HG02759 (cell line): ENCODE measurements around the gene DGKG.

Experiments used
- ATAC-seq: cut with Tn5 transposase; IDR thresholded peaks from one replicate; pipeline ENCODE4 v1.9.1; 2021; ENCODE audit warnings: mild to moderate bottlenecking, moderate library complexity; ENCODE audit not compliant: unreplicated experiment

The DGKG gene

DNA sequence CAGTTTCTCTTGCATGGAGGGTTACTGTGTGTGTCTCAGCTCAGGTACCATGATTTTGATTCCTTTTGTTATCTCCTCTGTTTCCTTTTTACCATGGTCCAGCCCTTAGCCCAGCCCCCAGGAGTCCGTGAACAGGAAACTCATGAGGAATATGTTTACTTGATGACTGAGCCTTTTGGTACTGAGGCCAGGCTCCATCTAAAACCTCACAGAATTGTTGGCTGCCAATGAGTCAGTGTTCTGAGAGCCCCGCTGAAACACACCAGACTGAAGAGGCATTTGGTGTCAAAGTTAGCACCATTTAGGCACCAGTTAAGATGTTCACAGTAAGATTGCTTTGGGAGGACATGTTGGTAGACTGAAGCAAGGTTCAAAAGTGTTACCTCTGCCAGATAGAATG, 80.9 kb downstream of the DGKG start:
- no peak for ATAC-seq

GRCh38 chr3:186280737-186281136, 81.3 kb downstream of the DGKG start:
- no peak for ATAC-seq

DNA sequence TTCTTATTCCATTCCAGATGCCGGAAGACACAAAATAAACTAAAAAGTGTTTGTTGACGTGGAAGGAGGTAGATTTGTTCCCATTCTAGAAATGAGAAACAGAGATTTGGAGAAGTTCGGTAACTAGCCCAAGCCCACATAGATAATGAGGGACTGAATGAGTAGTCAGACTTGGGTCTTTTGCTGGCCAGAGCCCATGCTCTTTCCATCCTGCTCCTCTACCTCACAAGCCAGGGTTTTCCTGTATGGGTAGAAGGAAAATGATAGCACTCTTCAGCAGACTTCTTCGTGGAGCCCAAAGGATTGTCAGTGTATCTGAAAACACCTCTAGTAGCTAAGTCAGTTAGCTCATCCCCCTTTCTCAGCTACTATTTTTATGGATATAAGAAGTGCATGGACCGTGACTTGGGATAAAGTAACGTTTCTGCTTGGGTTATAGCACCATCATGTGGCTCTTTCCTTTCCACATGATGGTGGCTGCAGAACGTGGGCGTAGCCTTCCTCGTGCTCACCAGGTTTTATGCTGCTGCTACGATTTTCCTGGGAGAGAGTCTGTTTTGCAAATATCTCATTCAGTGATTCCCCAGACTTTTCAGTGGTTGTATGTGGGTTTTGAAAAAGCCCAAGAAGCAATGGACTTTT, 84.6 kb downstream of the DGKG start:
- ATAC-seq, result no peak

DNA sequence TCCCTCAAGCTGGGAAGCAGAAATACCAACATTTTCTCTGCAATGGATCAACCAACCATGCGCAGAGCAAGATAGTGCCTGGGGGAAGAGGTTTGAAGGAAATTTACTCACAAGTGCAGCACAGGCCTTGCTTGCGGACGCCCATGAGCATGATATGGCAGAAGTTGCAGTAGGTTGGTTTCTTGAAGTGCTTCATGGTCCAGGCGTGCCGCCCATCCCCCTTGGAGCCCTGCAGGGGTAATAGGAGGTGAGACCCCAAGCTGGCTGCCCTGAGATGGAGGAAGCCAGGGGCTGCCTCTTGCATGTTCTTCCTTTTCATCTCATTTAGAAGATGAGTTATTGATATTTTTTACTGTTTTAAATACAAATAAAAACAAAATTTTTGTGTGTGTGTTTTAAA, 86.6 kb downstream of the DGKG start:
- ATAC-seq, result no peak

GRCh38 chr3:186273586-186273985, 88.4 kb downstream of the DGKG start:
- no peak for ATAC-seq

GRCh38 chr3:186270701-186271100, 91.3 kb downstream of the DGKG start:
- ATAC-seq, result no peak

- ATAC-seq, result no peak
Observed at GRCh38 chr3:186268616-186269448, 93.2 kb downstream of the DGKG start.

DNA sequence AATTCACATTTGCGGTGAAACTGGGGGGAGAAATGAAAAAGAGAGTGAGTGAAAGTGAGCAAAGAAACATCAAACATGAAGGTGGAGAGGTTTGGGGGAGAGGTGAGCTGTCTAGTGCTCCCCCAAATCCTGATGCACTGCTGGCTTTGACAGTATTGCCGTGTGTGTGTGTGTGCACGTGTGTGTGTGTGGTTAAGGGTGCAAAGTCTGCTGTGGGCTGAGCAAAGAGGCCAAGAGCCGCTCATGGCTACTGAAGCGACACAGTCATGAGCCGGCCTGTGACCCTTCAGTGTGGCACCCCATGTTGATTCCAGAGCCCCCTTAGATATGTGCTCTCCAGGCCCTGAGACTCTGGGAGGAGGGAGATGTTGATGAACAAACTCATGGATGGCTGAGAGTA, 94.3 kb downstream of the DGKG start:
- ATAC-seq, result no peak

- ATAC-seq, result no peak
Observed at GRCh38 chr3:186264608-186265400, 97.2 kb downstream of the DGKG start.

- no peak for ATAC-seq
Observed at GRCh38 chr3:186261638-186262037, 100.4 kb downstream of the DGKG start.

- ATAC-seq, result no peak
Observed at GRCh38 chr3:186260726-186261125, 101.3 kb downstream of the DGKG start.

GRCh38 chr3:186259612-186260383, 102.2 kb downstream of the DGKG start:
- peak; percentile 73 for ATAC-seq

DNA sequence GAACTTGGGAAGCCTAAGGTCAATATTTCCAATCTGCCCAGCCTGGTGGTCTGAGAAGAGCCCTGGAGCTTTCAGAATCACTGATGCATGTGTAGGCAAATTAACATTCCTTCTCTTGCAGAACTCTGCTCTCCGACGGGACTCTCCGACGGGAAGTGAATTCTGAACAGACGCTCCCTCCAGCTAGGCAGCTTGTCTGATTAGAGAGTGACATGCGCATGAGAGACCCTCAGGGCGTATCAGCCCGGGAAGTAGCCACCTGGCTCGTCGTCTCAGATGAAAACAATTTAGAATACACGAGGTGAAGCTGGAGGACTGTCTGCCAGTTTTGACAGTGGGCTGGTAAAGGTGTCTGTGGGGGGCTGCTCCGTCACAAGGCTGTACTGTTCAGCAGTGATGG, 103.1 kb downstream of the DGKG start:
- ATAC-seq, result no peak

DNA sequence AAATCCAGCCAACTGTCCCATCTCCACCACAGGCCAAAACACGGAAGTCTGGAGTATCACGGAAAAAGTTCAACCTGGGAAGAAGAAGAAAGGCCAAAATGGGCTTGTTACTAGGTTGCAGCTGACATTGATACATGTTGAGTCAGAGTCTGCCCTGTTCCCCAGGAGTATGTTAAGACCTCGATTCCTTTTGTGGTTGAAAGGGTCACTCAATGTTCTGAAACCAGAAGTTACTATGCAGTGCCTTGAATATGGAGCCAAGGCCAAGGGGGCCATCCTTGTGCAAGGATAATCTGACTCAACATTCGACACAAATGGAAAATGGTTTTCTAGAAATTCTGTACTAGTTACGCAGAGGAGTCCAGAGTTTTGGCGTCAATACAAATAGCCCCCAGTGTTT, 104.2 kb downstream of the DGKG start:
- no peak for ATAC-seq

DNA sequence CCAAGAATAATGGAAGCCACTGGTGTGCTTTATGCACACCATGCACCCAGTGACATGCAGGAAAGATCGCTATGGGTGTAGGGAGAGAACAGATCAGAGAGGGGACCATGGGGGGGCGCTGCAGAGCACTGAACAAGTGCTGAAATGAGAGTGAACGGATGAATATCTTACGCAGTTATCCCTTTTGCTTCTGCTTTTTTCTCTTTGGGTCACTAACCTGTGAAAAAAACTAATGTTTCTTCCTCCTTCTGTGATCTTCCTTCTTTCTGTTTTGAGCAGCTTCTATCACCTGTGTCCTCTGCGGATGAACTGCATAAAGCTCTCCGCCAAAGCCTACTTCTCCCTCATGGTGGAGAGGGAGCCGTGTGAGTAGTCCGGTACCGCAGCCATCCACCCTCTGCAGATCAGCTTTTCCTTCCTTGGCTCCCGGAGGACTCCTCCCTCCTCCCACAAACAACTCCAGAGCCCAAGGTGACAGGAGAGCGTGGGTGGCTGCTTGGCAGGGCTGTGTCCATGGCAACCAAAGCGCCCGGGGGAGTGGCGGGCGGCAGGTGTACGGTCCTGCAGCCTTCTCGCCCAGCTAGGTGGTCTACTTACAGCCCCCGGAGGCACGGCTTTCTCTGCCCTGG, 106.2 kb downstream of the DGKG start:
- ATAC-seq, result no peak

- peak; percentile 79 for ATAC-seq
Observed at GRCh38 chr3:186254676-186255650, 107.1 kb downstream of the DGKG start.

- no peak for ATAC-seq
Observed at GRCh38 chr3:186251948-186252619, 110.0 kb downstream of the DGKG start.

GRCh38 chr3:186248850-186249249, 113.2 kb downstream of the DGKG start:
- no peak for ATAC-seq
